GM18505 (cell line): Measurements from ENCODE around the gene STXBP4.

ENCODE experiments used
- ATAC-seq: cut with Tn5 transposase; IDR thresholded peaks from one replicate; pipeline ENCODE4 v1.9.1; 2021; ENCODE audit not compliant: unreplicated experiment
- POLR2A ChIP-seq: IDR thresholded peaks from 4 replicates; pipeline ENCODE4 v1.6.1; 2011; ENCODE audit warnings: borderline replicate concordance; ENCODE audit not compliant: insufficient read depth, insufficient read length; ENCODE audit errors: extremely low read depth

Gene STXBP4

DNA sequence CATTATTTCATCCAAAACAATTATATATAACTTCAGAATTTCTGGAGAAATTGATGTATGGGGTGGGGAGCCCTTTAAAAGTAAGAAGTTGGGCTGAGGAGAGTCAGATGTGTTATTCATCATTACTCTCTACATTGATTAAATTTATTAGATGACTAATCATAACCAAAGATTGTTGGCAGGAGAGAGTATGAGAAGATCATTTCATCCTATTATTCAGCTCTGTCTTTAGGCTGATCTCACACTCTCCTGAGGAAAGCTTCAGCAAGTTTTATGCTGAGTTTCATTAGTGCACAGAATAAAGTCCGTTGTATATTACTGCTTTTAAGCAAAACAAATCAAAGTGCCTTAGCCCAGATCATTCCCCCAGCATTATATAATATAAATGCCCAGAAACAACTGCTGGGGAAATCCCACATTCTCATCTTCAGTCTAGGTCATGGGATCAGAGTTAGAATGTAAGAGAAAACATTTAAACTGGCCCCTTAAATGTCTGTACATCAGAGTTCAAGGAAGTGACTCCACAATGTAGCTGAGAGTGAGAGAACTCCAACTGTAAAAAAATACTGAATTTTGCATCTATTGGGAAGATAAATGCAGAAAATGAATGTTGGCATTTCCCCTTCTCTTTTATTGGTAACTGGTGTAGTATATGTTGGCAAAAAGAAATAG lies 166.1 kb downstream of the STXBP4 start:
- no peak for ATAC-seq
- no peak for TF ChIP-seq POLR2A

DNA sequence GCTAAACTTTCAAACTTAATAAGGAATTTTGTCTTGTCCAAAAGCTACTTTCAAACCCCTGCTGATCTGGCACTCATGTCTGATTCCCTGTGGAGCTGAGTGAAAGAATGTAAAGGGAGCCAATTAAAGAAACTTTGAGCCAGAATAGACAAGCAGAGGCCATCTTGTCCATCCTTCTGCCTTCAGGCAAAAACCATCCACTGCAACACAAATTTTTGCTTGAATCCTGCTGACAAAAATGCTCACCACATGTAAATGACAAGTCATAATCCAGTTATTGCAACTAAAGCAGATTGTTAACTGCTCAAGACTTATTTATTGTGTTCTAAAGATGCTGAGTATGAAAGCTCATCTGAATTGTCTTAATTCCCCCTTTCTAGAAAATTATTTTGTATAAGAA lies 172.2 kb downstream of the STXBP4 start:
- ATAC-seq, result no peak
- no peak for TF ChIP-seq POLR2A

DNA sequence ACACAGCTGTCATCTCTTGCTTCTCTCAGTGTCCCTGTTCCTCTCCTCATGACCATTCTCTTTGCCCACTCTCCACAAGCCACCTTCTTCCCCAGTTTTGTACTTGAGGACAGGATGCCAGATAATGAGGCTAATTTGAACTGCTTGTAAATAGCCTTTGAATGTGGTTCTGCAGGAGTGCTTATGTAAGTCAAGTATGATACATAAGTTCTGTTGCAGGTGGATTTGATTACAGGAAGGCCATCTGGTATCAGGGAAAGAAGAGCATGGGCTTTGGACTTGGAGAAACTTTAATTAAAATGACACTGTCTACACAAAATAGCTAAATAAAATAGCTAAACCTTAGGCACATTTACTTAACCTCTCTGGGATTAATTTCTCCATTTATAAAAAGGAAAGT lies 176.0 kb downstream of the STXBP4 start:
- no peak for ATAC-seq
- no peak for TF ChIP-seq POLR2A

DNA sequence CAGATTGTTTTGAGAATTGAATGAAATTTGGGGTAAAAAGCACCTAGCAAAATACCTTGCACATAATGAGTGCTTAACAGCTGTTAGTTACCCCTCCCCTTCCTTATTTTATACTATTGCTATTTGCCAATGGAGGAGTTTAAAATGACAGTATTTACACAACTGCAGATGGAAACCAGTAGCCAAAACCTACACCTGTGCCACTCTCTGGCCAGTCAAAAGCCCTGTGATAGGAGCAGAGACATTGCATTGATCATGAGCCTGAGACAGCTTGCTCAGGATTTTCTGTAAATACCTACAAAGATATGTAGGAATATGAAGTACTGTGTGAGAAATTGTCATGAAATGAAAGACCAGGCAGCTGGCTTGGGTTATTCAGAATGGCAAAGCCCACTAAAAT lies 180.9 kb downstream of the STXBP4 start:
- ATAC-seq, result no peak
- TF ChIP-seq POLR2A, result no peak

DNA sequence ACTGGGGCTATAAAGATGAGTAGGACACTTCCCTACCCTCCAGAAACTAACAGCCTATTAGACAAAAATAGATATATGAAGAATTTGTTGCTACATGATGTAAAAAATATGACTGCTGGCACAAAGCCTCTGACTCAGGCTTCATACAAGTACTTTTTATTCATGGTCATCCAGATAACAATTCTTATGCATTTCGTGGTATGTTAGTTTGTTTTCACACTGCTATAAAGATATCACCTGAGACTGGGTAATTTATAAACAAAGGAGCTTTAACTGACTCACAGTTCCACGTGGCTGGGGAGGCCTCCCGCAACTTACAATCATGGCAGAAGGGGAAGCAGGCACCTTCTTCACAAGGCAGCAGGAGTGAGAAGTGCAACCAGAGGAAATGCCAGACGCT lies 183.7 kb downstream of the STXBP4 start:
- no peak for TF ChIP-seq POLR2A
- ATAC-seq, result no peak

DNA sequence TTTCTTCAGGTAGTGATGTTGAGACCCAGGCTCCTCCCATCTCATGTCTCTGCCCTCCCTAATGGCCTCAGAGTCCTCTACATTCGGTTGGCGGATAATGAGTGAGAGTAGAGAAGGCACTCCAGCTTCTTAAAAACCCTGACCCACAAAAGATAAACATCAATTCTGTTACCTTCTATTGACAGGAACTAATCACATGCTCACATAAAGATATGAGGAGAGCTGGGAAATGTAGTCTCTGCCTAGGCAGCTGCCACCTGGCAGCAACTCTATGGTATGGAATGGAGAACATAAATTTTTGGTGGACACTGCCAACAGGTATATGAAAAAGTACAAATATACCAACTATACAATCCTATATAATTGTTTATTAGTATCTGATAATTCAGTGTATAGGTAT lies 185.5 kb downstream of the STXBP4 start:
- no peak for ATAC-seq
- TF ChIP-seq POLR2A, result no peak

DNA sequence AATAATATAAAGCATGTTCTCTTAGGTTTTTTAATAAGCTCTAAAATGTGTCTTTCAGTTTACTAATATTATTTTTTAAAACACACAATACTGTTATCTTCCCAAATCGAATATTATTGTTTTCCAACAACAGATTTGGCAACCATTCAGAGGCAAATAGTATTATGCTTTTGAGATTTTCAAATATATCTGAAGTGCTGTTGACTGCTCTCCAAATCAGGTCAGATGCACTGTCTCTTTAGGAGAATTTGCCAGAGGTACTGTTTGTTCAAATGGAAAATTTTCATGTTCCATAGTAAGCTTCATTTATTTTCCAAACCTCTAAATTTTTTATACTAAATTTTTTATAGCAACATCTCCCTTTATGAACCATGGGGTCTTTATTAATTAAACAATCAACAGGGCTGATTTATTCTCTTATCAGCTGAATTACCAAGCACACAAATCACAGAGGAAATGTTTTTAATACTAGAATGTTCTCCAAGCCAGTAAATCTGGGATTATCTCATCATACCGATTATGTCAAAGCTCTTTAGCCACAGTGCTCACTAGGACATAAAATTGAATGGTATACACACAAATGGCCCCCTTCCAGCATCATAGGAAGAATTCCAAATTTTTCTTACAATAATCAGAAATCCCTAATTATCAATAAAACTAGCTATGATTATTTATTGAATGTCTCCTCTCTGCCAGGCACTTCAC lies 187.4 kb downstream of the STXBP4 start:
- ATAC-seq, result no peak

DNA sequence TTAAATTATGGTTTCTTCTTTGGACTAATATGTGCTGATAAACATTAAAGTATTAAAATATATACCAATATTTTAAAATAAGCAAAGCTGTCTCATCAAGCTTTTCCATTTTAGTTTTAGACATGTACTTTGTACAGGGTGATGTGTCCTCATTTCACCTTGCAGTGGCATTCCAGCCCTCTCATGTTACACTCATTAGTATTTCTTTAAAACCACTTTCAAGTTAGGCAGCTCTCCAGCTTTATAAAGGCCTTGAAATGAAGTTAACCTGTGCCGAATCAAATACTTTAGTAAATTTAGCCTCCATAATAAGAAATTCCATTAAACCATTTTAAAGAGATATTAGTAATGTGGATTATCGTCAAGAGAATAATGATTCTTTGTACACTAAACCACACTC lies 188.6 kb downstream of the STXBP4 start:
- TF ChIP-seq POLR2A, result no peak
- no peak for ATAC-seq

More for the DNA sequence above, 187.4 kb downstream of the STXBP4 start:
- no peak for TF ChIP-seq POLR2A

DNA sequence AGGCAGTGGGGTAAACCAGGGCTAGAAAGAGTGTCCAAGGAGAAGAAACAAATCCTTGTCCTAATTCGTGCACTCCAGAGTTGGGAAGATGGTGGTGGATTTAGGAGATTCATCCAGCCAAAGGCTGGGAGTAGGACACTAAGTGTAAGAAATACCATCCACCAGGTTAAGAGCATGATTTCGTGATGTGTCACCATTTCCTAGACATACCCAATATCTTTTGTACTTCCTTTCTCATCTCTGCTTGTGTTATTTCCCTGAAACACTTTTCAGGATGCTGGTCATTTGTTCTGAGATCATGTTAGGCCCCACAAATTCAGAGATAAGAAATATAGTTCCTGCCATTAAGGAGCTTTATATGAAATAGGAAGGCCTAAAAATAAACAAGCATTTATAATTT lies 189.9 kb downstream of the STXBP4 start:
- no peak for ATAC-seq

DNA sequence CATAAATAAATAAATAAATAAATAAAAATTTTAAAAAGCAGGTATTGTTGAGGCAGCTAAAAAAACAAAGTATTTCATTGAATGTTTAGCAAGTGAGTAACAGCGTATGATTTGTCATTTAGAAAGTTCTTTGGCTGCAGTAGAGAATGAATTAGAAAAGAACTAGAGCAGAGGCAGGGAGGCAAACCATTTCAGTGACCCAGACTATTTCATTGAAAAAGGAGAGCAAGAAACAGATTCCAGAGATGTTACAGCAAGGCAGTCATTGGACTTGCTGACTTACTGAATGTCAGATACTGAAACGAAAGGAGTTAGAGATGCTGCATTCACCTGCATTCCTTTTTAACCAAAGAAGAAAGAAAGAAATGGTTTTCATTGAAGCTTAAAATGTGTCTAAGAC lies 190.7 kb downstream of the STXBP4 start:
- no peak for ATAC-seq

More for the DNA sequence above, 189.9 kb downstream of the STXBP4 start:
- no peak for TF ChIP-seq POLR2A

DNA sequence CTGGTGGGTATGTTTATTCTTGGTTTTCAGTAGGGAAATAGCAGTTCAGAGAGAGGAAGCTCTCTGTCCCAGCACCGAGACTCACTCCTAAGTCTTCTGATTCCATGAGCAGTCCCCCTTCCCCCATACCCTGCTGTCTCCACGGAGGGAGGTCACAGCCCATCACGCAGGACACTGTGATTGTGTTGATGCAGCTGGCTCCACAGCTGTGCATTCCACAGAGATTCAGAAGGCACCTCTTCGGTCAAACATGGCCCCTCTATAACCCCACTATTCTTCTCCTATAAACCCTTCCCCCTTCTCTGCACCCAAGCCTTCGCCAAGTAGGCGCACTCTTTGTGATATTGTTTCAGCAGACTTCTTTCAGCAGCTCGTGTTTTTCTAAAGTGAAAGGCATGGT lies 191.9 kb downstream of the STXBP4 start:
- no peak for ATAC-seq
- TF ChIP-seq POLR2A, result no peak

More for the DNA sequence above, 190.7 kb downstream of the STXBP4 start:
- no peak for TF ChIP-seq POLR2A

DNA sequence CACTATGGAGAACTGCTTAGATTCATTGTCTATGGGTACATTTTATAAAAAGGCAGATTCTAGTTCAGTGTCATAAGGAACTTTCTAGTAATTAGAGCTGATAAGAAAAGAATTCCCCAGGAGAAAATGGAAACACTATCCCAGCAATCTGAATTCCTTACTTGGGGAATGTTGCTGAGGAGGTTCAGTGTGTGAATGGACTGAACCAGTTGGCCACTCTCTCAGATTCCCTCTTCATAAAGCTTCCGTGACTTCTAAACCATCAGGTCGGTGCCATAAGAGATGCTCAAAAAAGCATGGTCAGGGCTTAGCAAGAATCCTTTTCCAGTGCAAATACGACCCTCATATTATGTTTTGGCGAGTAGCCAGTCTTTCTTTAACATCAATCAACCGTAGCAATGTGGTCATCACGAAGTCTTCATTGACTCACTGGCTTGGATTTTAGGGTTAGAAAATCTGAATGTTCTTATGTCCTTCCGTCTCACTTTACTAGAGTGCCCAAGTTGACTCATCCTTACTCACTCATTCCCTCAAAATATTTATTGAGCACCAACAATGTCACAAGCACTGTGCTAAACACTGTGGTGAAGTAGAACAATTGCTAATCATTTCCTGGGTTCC lies 193.5 kb downstream of the STXBP4 start:
- TF ChIP-seq POLR2A, result no peak
- no peak for ATAC-seq

DNA sequence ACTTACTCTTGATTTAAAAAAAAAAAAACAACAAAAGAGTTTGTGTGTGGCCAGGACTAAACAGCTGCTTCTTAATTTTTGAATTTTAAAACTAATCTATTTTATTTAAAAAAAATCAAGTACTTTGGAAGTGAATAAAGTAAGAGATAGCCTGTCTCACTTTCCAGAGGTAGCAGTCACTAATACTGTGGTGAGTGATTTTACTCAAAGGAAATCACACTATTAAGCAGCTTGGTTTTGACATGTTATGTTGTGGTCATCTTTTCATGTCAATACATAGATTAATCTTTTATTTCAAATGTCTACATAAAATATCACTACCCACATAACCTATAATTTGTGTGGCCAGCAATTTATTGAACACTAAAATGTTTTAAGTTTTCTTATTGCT lies 194.0 kb downstream of the STXBP4 start:
- TF ChIP-seq POLR2A, result no peak
- ATAC-seq, result no peak

DNA sequence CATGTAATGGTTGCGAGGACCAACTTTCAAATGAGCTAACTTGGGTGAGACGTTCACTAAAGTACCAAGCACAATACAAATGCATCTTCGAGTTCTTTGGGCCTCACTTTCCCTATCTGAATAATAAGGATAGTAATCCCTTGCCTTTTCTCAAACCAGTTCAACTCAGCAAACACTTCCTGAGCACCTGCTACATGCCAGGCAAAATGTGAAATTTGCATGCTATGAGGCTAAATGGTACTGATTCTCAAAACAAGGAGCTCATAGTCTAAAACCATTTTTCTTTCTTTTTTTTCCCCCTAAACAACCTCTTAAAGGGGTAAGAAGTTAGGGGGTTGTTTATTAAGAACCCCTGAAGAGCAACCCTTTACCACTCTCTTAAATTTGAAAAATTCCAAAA lies 194.8 kb downstream of the STXBP4 start:
- ATAC-seq, result no peak
- no peak for TF ChIP-seq POLR2A
